Muscle of leg (tissue), 11 donors: ENCODE results near the gene MPRIP. TPM values are rescaled to one million over a fixed set of nuclear protein-coding genes. Genes with fewer than 3 reads are reported as not detected.

ENCODE experiments used
- DNase-seq: peaks from one replicate; pipeline ENCODE4 v3.0.0; 2013
- H3K27ac ChIP-seq: one replicate; pipeline ENCODE4 v1.5.1; 2013; ENCODE audit warnings: mild to moderate bottlenecking, low read length, control low read depth
- H3K27me3 ChIP-seq: one replicate; pipeline ENCODE4 v1.6.1; 2013; ENCODE audit warnings: low read length; ENCODE audit not compliant: control insufficient read depth, insufficient read depth
- H3K36me3 ChIP-seq: one replicate; pipeline ENCODE4 v1.6.1; 2013; ENCODE audit warnings: low read length; ENCODE audit not compliant: control insufficient read depth, insufficient read depth
- H3K4me1 ChIP-seq: one replicate; pipeline ENCODE4 v1.6.1; 2013; ENCODE audit warnings: low read length; ENCODE audit not compliant: control insufficient read depth, insufficient read depth
- H3K4me3 ChIP-seq: one replicate; pipeline ENCODE4 v1.5.1; 2013; ENCODE audit warnings: low read length, control low read depth
- H3K9me3 ChIP-seq: replicated peaks from 2 replicates; pipeline ENCODE4 v1.6.1; 2013; ENCODE audit warnings: low read depth, low read length; ENCODE audit not compliant: control insufficient read depth
- WGBS: methylation state at CpG from one replicate; pipeline ENCODE4 v1.1.5; 2013; ENCODE audit warnings: missing lambda C conversion rate; ENCODE audit not compliant: insufficient coverage; 5-methylcytosine and 5-hydroxymethylcytosine counted together
- polyA plus RNA-seq, 8 donors: library from polyadenylated mRNA; unstranded; fragments of 120-200 nt; gene quantifications; one replicate each; pipeline versions ENCODE4 v1.2.1 to v1.2.3, GENCODE V29; 2013; ENCODE audit warnings: inconsistent platforms in 1 of 8, low replicate concordance in 1 of 8; ENCODE audit not compliant: insufficient read length in 8 of 8, insufficient read depth in 1 of 8
- total RNA-seq: library from RNA; stranded (reverse); fragments of 120-200 nt; gene quantifications from one replicate; pipeline ENCODE4 v1.2.4, GENCODE V29; 2013

MPRIP gene
- total and polyA plus RNA-seq, 9 donors, result 144 to 211 (median 198) TPM

- Histone ChIP-seq H3K4me3 (no peak overlapping the region), H3K9me3 (no peaks in the 10 kb centered on the region), H3K4me1 (peaks cover 66% of the 10 kb centered on the region), H3K27me3 (no peaks in the 10 kb centered on the region), H3K27ac (peak overlapping the region; percentile 93), H3K36me3 (peaks cover 32% of the 10 kb centered on the region)
- no peak for DNase-seq
- WGBS, result 87% methylated on average over 3 of the region's 7 CpGs
Observed at GRCh38 chr17:17097763-17098345, 55.6 kb downstream of the MPRIP start.

- Histone ChIP-seq H3K9me3 (no peaks in the 10 kb centered on the region), H3K27ac (peak overlapping the region; percentile 93), H3K4me3 (no peak overlapping the region), H3K27me3 (no peaks in the 10 kb centered on the region), H3K36me3 (peaks cover 34% of the 10 kb centered on the region), H3K4me1 (peaks cover 74% of the 10 kb centered on the region)
- DNase-seq, result peak; percentile 93
- WGBS, result 34% methylated on average over 3 of the region's 9 CpGs
Observed at GRCh38 chr17:17098551-17099179, 56.4 kb downstream of the MPRIP start.

GRCh38 chr17:17102176-17102575 lies 59.9 kb downstream of the MPRIP start:
- Histone ChIP-seq H3K27ac (peak overlapping the region; percentile 69), H3K27me3 (no peaks in the 10 kb centered on the region), H3K36me3 (peaks cover 41% of the 10 kb centered on the region), H3K9me3 (no peaks in the 10 kb centered on the region), H3K4me3 (no peak overlapping the region), H3K4me1 (peaks cover 84% of the 10 kb centered on the region)
- WGBS, result 100% methylated on average over 5 of the region's 6 CpGs
- DNase-seq, result no peak

- peaks cover 44% of the 10 kb centered on the region for H3K36me3 ChIP-seq
- no peak for DNase-seq
- WGBS, result 73% methylated on average over 5 of the region's 6 CpGs
- H3K4me3 ChIP-seq, result no peak overlapping the region
- H3K9me3 ChIP-seq, result no peaks in the 10 kb centered on the region
- no peaks in the 10 kb centered on the region for H3K27me3 ChIP-seq
- peak overlapping the region; percentile 69 for H3K27ac ChIP-seq
- peaks cover 84% of the 10 kb centered on the region for H3K4me1 ChIP-seq
Observed at GRCh38 chr17:17103160-17103559, 60.9 kb downstream of the MPRIP start.

GRCh38 chr17:17104036-17104435 lies 61.8 kb downstream of the MPRIP start:
- Histone ChIP-seq H3K4me3 (no peak overlapping the region), H3K4me1 (peaks cover 84% of the 10 kb centered on the region), H3K27ac (peak overlapping the region; percentile 72), H3K27me3 (no peaks in the 10 kb centered on the region), H3K36me3 (peaks cover 47% of the 10 kb centered on the region), H3K9me3 (no peaks in the 10 kb centered on the region)
- 90% methylated on average over 3 of the region's 6 CpGs for WGBS
- no peak for DNase-seq

GRCh38 chr17:17104494-17104893 lies 62.2 kb downstream of the MPRIP start:
- no peak for DNase-seq
- no peaks in the 10 kb centered on the region for H3K27me3 ChIP-seq
- H3K27ac ChIP-seq, result no peak overlapping the region
- H3K4me3 ChIP-seq, result no peak overlapping the region
- H3K4me1 ChIP-seq, result peaks cover 84% of the 10 kb centered on the region
- peaks cover 49% of the 10 kb centered on the region for H3K36me3 ChIP-seq
- no peaks in the 10 kb centered on the region for H3K9me3 ChIP-seq
- 80% methylated on average over 11 of the region's 11 CpGs for WGBS

GRCh38 chr17:17105976-17106375 lies 63.7 kb downstream of the MPRIP start:
- Histone ChIP-seq H3K27me3 (no peaks in the 10 kb centered on the region), H3K4me1 (peaks cover 88% of the 10 kb centered on the region), H3K36me3 (peaks cover 43% of the 10 kb centered on the region), H3K9me3 (no peaks in the 10 kb centered on the region), H3K4me3 (no peak overlapping the region), H3K27ac (peak overlapping the region; percentile 57)
- 96% methylated on average over 5 of the region's 7 CpGs for WGBS
- DNase-seq, result no peak

- peak; percentile 75 for DNase-seq
- Histone ChIP-seq H3K27ac (peak overlapping the region; percentile 78), H3K4me1 (peaks cover 93% of the 10 kb centered on the region), H3K9me3 (no peaks in the 10 kb centered on the region), H3K36me3 (peaks cover 41% of the 10 kb centered on the region), H3K4me3 (no peak overlapping the region), H3K27me3 (no peaks in the 10 kb centered on the region)
- no CpG with 5 or more reads among the region's 3 CpGs for WGBS
Observed at GRCh38 chr17:17106756-17107155, 64.5 kb downstream of the MPRIP start.

- H3K4me1 ChIP-seq, result peaks cover 91% of the 10 kb centered on the region
- 83% methylated on average over 3 of the region's 4 CpGs for WGBS
Observed at GRCh38 chr17:17107281-17107680, 65.0 kb downstream of the MPRIP start.

GRCh38 chr17:17107891-17108431 lies 65.7 kb downstream of the MPRIP start:
- no peaks in the 10 kb centered on the region for H3K27me3 ChIP-seq
- peaks cover 32% of the 10 kb centered on the region for H3K36me3 ChIP-seq
- no peaks in the 10 kb centered on the region for H3K9me3 ChIP-seq
- DNase-seq, result peak; percentile 52
- H3K4me1 ChIP-seq, result peaks cover 89% of the 10 kb centered on the region
- no peak overlapping the region for H3K4me3 ChIP-seq
- 54% methylated on average over 6 of the region's 7 CpGs for WGBS
- H3K27ac ChIP-seq, result peak overlapping the region; percentile 78

More at GRCh38 chr17:17107281-17107680, 65.0 kb downstream of the MPRIP start:
- Histone ChIP-seq H3K27ac (peak overlapping the region; percentile 78), H3K4me3 (no peak overlapping the region), H3K9me3 (no peaks in the 10 kb centered on the region), H3K36me3 (peaks cover 38% of the 10 kb centered on the region), H3K27me3 (no peaks in the 10 kb centered on the region)
- no peak for DNase-seq
